ENCODE results near the gene PNKD.

DNA sequence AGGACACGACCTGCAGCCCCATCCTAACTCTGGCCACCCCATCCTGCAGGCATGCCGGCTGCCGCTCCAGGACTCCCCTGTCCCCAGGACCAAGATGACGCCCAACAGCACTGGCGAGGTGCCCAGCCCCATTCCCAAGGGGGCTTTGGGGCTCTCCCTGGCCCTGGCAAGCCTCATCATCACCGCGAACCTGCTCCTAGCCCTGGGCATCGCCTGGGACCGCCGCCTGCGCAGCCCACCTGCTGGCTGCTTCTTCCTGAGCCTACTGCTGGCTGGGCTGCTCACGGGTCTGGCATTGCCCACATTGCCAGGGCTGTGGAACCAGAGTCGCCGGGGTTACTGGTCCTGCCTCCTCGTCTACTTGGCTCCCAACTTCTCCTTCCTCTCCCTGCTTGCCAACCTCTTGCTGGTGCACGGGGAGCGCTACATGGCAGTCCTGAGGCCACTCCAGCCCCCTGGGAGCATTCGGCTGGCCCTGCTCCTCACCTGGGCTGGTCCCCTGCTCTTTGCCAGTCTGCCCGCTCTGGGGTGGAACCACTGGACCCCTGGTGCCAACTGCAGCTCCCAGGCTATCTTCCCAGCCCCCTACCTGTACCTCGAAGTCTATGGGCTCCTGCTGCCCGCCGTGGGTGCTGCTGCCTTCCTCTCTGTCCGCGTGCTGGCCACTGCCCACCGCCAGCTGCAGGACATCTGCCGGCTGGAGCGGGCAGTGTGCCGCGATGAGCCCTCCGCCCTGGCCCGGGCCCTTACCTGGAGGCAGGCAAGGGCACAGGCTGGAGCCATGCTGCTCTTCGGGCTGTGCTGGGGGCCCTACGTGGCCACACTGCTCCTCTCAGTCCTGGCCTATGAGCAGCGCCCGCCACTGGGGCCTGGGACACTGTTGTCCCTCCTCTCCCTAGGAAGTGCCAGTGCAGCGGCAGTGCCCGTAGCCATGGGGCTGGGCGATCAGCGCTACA is 7.4 kb upstream of the PNKD start:
- TF ChIP-seq CTCF (IDR thresholded peaks at IDR 0.05; ENCODE audit: low read depth, low read length, poor library complexity, severe bottlenecking), result no peak
- TF ChIP-seq EZH2phosphoT487 (IDR thresholded peaks at IDR 0.05; ENCODE audit: borderline replicate concordance, low read length), result no peak
